Dermis blood vessel endothelial cell (primary cell): ENCODE data around the gene SPTB. TPM values are rescaled to one million over a fixed set of nuclear protein-coding genes. Genes with fewer than 3 reads are reported as not detected.
A peak's percentile ranks its signal among the peaks of the same experiment; 100 is the strongest.

Experiments used
- DNase-seq: peaks from one replicate; pipeline ENCODE4 v3.0.0; 2010
- total RNA-seq: library from RNA; depleted of rRNA; stranded (reverse); fragments of >200 nt; gene quantifications from 2 replicates; pipeline ENCODE4 v1.2.3, GENCODE V29; 2014

The SPTB gene
- total RNA-seq, 1 donor from 2014 or later = under 0.01 TPM

- DNase-seq = no peak
Observed at GRCh38 chr14:64848239-64848638, 31.5 kb downstream of the SPTB start.

GRCh38 chr14:64846319-64846718 is 33.4 kb downstream of the SPTB start:
- DNase-seq = no peak

- DNase-seq = no peak
Observed at GRCh38 chr14:64845878-64846277, 33.8 kb downstream of the SPTB start.

- no peak for DNase-seq
Observed at GRCh38 chr14:64844969-64845536, 34.7 kb downstream of the SPTB start.

GRCh38 chr14:64844272-64844671 is 35.4 kb downstream of the SPTB start:
- DNase-seq = no peak

- no peak for DNase-seq
Observed at GRCh38 chr14:64843548-64843947, 36.2 kb downstream of the SPTB start.

GRCh38 chr14:64841772-64842750 is 37.6 kb downstream of the SPTB start:
- no peak for DNase-seq

GRCh38 chr14:64841121-64841651 is 38.5 kb downstream of the SPTB start:
- peak; percentile 9 for DNase-seq

GRCh38 chr14:64838656-64839055 is 41.1 kb downstream of the SPTB start:
- no peak for DNase-seq

GRCh38 chr14:64835431-64835830 is 44.3 kb downstream of the SPTB start:
- DNase-seq = no peak

GRCh38 chr14:64834965-64835364 is 44.7 kb downstream of the SPTB start:
- no peak for DNase-seq

- no peak for DNase-seq
Observed at GRCh38 chr14:64831419-64831818, 48.3 kb downstream of the SPTB start.

- DNase-seq = no peak
Observed at GRCh38 chr14:64830961-64831360, 48.7 kb downstream of the SPTB start.

GRCh38 chr14:64828071-64828470 is 51.6 kb downstream of the SPTB start:
- DNase-seq = no peak

- DNase-seq = no peak
Observed at GRCh38 chr14:64826845-64827244, 52.9 kb downstream of the SPTB start.

GRCh38 chr14:64826333-64826732 is 53.4 kb downstream of the SPTB start:
- no peak for DNase-seq

- DNase-seq = no peak
Observed at GRCh38 chr14:64825509-64825908, 54.2 kb downstream of the SPTB start.

GRCh38 chr14:64825006-64825405 is 54.7 kb downstream of the SPTB start:
- no peak for DNase-seq

GRCh38 chr14:64824471-64824870 is 55.2 kb downstream of the SPTB start:
- DNase-seq = no peak

- DNase-seq = peak; percentile 69
Observed at GRCh38 chr14:64823305-64823861, 56.3 kb downstream of the SPTB start.

- no peak for DNase-seq
Observed at GRCh38 chr14:64821651-64822050, 58.1 kb downstream of the SPTB start.

GRCh38 chr14:64818151-64818550 is 61.6 kb downstream of the SPTB start:
- no peak for DNase-seq

GRCh38 chr14:64817631-64818030 is 62.1 kb downstream of the SPTB start:
- no peak for DNase-seq
